Activated CD8-positive, alpha-beta T cell treated with anti-CD3 and anti-CD28 coated beads, Interleukin-2, amount 10 ng/mL, durations not matched to agents 7 days and 5 days (primary cell): ENCODE results near the gene GYPB. TPM values are rescaled to one million over a fixed set of nuclear protein-coding genes. Genes with fewer than 3 reads are reported as not detected.
"Not testable (repeated sequence)": the region's sequence is repeated elsewhere in the genome, so short reads cannot be mapped to it uniquely, and the experiment has no call there.

Experiments used
- ATAC-seq: fragments of 150-1000 bp; cut with Tn5 transposase; one replicate; pipeline ENCODE4 v1.10.0; 2021; ENCODE audit warnings: moderate library complexity
- CTCF ChIA-PET: fragments of 350-600 bp; sonication (Branson Sonifier 250); formaldehyde crosslinking; loops from one replicate; lab custom pipeline; 2021; ENCODE audit warnings: antibody characterized with exemption; lab: Charles Lee
- POLR2A ChIA-PET: fragments of 350-600 bp; sonication (Branson Sonifier 250); formaldehyde crosslinking; loops from one replicate; lab custom pipeline; 2021; ENCODE audit warnings: antibody characterized with exemption; lab: Charles Lee
- DNase-seq: peaks from one replicate; pipeline ENCODE4 v3.0.0-alpha.2; 2020
- H3K27ac Mint-ChIP-seq: one replicate; pipeline ENCODE4 v1.8.0; 2021; ENCODE audit warnings: mild to moderate bottlenecking, mixed read lengths
- H3K27me3 Mint-ChIP-seq: one replicate; pipeline ENCODE4 v1.8.0; 2021; ENCODE audit warnings: low read depth, mixed read lengths
- H3K36me3 Mint-ChIP-seq: one replicate; pipeline ENCODE4 v1.8.0; 2021; ENCODE audit warnings: low read depth, mixed read lengths
- H3K4me1 Mint-ChIP-seq: one replicate; pipeline ENCODE4 v1.8.0; 2021; ENCODE audit warnings: low read depth, mixed read lengths
- H3K4me3 Mint-ChIP-seq: one replicate; pipeline ENCODE4 v1.8.0; 2021; ENCODE audit warnings: mild to moderate bottlenecking, mixed read lengths
- H3K9me3 Mint-ChIP-seq: one replicate; pipeline ENCODE4 v1.8.0; 2022; ENCODE audit warnings: mixed read lengths; ENCODE audit not compliant: insufficient read depth
- total RNA-seq, 2 experiments: library from RNA; stranded (reverse); gene quantifications; one replicate each; pipeline ENCODE4 v1.2.3, GENCODE V29; 2021

The GYPB gene
- not detected for total RNA-seq

DNA sequence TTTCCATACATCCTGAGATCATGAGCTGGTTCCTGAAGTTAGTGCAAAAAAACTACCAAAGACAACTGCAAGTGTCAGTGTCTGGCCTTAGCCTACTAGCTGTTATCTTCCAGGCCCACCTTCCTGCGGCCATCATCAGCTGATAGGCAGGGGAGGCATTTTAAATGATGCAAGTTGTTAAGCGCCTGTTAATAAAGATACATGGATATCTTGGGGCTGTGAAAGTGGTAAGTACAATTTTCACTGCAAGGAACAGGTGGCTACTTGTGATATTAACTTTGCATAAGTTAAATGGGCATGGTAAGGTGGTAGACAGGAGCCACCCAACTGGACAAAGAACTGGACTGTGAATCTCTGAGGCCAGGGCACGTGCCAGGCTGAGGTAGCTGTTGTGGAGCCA lies at the start of gene GYPB:
Gene GYPB (minus strand): TSS at position 104 of the 400 bp plus-strand sequence. CDS start 93 bp downstream, at position 11.
- H3K4me3 Mint-ChIP-seq, H3K27ac Mint-ChIP-seq, H3K4me1 Mint-ChIP-seq, CTCF ChIA-PET, DNase-seq, POLR2A ChIA-PET, H3K27me3 Mint-ChIP-seq, H3K9me3 Mint-ChIP-seq, ATAC-seq, H3K36me3 Mint-ChIP-seq: not testable (repeated sequence)

DNA sequence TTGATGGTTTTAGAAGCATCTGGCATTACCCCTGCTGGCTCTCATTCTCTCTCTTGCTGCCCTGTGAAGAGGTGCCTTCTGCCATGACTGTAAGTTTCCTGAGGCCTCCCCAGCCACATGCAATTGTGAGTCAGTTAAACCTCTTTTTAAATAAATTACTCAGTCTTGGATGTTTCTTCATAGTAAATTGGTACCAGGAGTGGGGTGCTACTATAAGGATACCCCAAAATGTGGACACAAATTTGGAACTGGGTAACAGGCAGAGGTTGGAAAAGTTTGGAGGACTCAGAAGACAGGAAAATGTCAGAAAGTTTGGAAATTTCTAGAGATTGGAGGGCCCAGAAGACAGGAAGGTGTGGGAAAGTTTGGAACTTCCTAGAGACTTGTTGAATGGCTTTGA lies 42.4 kb upstream of the GYPB start:
- H3K27ac Mint-ChIP-seq, H3K36me3 Mint-ChIP-seq, DNase-seq, H3K4me1 Mint-ChIP-seq, ATAC-seq, H3K27me3 Mint-ChIP-seq, H3K4me3 Mint-ChIP-seq, POLR2A ChIA-PET, CTCF ChIA-PET: not testable (repeated sequence)
- peaks cover 12% of the 10 kb centered on the region for H3K9me3 Mint-ChIP-seq

DNA sequence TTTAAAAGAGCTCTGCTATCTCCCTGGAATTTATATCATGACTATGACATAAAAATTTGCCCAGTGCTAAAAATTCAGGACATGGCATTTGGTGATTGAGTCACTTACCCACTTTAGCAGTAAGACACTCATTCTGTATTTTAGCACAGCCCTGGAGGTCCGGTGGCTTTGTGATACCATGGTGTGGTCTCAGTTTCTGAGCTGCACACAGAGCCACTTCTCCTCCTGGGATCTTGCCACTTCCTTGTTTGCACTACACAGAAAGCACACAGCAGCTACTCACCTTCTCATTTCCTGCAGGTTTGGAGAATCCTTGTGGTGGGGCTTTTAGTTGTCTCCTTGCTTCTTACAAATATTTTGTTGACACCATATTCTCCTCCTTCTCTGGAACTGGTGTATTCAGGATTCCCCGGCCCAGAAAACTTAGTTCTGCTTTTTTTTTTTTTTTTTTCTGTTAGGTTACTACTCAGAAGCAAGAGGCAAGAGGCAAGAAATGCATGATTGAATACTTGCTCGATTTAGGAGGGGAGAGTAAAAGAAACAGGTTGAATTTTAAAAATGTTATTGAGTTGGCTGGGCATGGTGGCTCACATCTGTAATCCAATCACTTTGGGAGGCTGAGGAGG lies 41.2 kb upstream of the GYPB start:
- ATAC-seq, POLR2A ChIA-PET, H3K27me3 Mint-ChIP-seq, CTCF ChIA-PET, H3K4me1 Mint-ChIP-seq, H3K4me3 Mint-ChIP-seq, H3K36me3 Mint-ChIP-seq, H3K27ac Mint-ChIP-seq, DNase-seq: not testable (repeated sequence)
- H3K9me3 Mint-ChIP-seq, result peaks cover 12% of the 10 kb centered on the region

DNA sequence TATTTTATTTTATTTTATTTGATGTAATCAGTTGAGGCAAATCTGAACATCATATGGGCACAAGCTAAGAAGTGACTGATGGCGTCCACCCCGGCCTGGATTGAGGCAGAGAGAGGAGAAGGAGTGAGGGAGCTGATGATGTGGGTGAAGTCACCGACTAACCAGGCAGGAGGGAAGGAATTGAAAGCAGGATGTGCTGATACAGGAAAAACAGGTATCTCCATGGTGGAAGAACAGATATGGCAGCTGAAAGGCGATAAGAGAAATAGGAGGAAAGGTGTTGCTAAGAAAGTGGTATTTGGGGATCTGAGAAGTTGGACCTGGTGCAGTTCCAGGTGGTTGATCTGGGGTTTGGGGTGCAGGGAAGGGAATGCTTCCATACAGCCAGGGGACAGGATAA lies 37.6 kb upstream of the GYPB start:
- POLR2A ChIA-PET, result no interaction called here

DNA sequence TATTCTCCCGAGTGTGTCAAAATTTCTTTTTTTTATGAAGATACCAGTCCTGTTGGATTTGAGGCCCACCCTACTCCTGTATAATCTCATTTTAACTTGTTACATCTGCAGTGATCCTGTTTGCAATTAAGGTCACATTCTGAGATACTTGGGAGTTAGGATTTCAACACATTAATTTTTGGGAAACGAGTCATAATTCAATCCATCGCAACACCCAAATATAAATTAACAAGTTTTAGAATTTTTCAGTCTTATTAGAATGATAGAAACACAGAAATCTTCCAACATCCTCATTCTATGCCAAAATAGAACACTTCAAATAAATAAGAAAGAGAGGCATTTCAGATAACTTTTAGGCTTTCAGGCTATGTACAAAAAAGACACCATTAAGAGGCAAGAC lies 36.2 kb upstream of the GYPB start:
- H3K4me3 Mint-ChIP-seq, H3K4me1 Mint-ChIP-seq, DNase-seq, CTCF ChIA-PET, H3K27me3 Mint-ChIP-seq, H3K36me3 Mint-ChIP-seq, H3K9me3 Mint-ChIP-seq, H3K27ac Mint-ChIP-seq, POLR2A ChIA-PET, ATAC-seq: not testable (repeated sequence)

More for the DNA sequence above, 37.6 kb upstream of the GYPB start:
- Mint-ChIP-seq H3K27ac (no peak overlapping the region), H3K4me3 (no peak overlapping the region), H3K9me3 (peaks cover 10% of the 10 kb centered on the region), H3K36me3 (no peaks in the 10 kb centered on the region), H3K4me1 (no peaks in the 10 kb centered on the region), H3K27me3 (peaks cover 3% of the 10 kb centered on the region)
- CTCF ChIA-PET, result no interaction called here
- ATAC-seq (no peak), DNase-seq (no peak)

DNA sequence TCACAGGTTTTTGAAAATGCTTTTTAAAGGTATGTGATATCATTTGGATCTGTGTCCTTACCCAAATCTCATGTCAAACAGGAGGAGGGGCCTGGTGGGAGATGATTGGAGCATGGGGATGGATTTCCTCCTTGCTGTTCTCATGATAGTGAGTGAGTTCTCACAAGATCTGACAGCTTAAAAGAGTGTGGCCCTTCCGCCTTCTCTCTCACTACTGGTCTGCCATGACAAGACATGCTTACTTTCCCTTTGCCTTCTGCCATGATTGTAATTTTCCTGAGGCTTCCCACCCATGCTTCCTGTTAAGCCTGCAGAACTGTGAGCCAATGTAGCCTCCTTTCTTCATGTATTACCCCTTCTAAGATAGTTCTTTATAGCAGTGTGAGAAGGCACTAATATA lies 32.3 kb upstream of the GYPB start:
- H3K4me3 Mint-ChIP-seq, H3K4me1 Mint-ChIP-seq, H3K36me3 Mint-ChIP-seq: not testable (repeated sequence)

DNA sequence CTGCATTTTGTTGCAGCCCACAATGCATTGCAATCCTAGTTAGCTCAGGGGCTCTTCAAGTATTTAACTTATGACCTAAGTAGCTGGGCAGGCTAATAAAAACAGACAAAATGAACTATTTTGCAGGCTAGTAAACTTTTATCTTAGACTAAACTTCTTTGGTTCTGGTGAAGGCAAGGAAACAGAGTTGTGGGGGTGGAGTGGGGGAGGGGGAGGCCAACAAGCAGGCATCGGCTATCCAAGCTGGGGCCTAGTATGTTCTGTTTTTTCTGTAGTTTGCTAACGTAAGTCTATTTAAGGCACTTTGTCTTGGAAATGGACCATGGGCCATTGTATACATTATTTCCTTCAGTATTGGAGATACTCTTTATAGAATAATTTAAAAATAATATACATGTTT lies 31.5 kb upstream of the GYPB start:
- H3K4me1 Mint-ChIP-seq, H3K27me3 Mint-ChIP-seq, H3K9me3 Mint-ChIP-seq, ATAC-seq, DNase-seq, H3K4me3 Mint-ChIP-seq, CTCF ChIA-PET, H3K36me3 Mint-ChIP-seq, H3K27ac Mint-ChIP-seq, POLR2A ChIA-PET: not testable (repeated sequence)

More for the DNA sequence above, 32.3 kb upstream of the GYPB start:
- ATAC-seq, CTCF ChIA-PET, H3K9me3 Mint-ChIP-seq, POLR2A ChIA-PET, DNase-seq, H3K27ac Mint-ChIP-seq, H3K27me3 Mint-ChIP-seq: not testable (repeated sequence)

DNA sequence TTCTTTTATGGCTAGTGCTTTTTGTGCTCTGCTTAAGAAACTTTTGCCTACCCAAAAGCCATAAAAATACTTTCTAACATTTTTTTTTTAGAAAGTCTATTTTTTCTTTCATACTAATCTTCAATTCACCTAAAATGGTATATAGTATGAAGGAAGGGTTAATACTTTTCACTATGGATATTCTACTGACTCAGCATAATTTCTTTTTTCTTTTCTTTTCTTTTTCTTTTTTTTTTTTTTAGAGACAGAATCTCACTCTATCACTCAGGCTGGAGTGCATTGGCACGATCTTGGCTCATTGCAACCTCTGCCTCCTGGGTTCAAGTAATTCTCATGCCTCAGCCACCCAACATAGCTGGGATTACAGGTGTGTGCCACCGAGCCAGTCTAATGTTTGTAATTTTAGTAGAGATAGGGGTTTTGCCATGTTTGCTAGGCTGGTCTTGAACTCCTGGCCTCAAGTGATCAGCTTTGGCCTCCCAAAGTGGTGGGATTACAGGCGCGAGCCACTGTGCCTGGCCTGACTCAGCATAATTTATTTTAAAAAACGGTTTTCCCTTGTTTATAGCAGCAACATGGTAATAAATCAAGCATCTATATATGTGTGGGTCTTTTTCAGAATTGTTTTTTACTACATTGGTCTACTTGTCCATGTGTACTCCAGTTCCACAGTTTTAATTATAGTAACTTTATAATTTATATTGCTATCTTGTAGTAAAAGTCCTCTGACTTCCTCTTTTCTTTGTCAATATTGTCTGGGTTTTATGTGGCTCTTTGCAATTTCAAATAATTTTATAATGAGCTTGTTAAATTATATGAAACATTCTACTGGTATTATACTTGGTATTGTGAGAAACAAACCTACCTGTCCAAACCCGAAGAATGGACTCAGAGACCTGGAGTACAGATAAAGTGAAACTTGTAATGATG lies 30.6 kb upstream of the GYPB start:
- ATAC-seq, H3K4me1 Mint-ChIP-seq, DNase-seq, H3K27me3 Mint-ChIP-seq, H3K9me3 Mint-ChIP-seq, H3K36me3 Mint-ChIP-seq, CTCF ChIA-PET, H3K27ac Mint-ChIP-seq, H3K4me3 Mint-ChIP-seq, POLR2A ChIA-PET: not testable (repeated sequence)

DNA sequence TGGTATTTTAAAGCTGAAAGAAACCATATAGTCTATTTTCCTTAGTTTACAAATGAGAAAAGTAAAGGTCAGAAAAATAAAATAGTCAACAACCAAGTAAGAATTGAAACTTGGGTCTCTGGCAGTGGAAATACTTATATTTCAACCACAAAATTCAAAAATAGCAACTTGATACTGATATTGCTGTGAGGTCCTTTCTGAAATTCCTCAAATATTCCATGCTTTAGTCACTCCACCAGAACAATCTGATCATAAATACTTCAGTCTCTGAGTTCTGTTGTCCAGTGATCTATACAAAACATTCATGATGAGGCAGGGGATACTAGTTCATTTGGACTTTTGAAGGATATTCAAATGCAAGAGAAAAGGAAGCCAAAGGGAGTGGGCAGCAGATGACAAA lies 25.8 kb upstream of the GYPB start:
- H3K27ac Mint-ChIP-seq, H3K36me3 Mint-ChIP-seq, ATAC-seq, H3K4me3 Mint-ChIP-seq, H3K9me3 Mint-ChIP-seq, DNase-seq, POLR2A ChIA-PET, CTCF ChIA-PET, H3K4me1 Mint-ChIP-seq, H3K27me3 Mint-ChIP-seq: not testable (repeated sequence)

DNA sequence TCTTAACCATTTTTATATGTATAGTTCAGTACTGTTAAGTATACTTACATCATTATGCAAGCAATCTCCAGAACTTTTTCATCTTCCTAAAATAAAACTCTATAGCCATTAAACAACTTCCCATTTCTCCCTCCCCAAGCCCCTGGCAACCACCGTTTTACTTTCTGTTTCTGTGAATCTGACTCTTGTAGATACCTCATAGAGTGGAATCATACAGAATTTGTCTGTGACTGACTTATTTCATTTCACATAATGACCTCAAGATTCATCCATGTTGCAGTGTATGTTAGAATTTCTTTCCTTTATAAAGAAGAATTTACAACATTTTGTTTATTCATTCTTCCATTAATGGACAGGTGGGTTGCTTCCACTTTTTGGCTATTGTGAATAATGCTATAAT lies 13.4 kb upstream of the GYPB start:
- POLR2A ChIA-PET, H3K9me3 Mint-ChIP-seq, H3K27me3 Mint-ChIP-seq, ATAC-seq, H3K4me1 Mint-ChIP-seq, H3K36me3 Mint-ChIP-seq, DNase-seq, CTCF ChIA-PET, H3K4me3 Mint-ChIP-seq, H3K27ac Mint-ChIP-seq: not testable (repeated sequence)

DNA sequence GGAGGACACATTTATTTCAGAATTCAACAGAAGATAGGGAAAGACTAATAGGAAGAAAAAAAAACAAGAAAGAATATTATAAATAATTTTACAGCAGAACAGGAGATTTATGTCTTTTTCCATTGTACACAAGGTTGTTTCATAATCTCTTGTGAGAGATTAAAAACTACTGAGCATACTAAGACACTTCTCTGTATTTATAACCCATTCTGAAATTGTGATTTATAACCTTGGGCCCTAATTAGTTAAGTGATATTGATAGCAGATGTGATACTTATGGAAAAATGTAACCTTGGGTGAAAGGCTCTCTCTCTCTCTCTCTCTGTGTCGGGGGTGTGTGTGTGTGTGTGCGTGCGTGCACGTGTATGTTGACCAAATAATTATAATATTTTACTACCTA lies 12.7 kb upstream of the GYPB start:
- CTCF ChIA-PET, H3K4me1 Mint-ChIP-seq, H3K27ac Mint-ChIP-seq, H3K4me3 Mint-ChIP-seq, POLR2A ChIA-PET, H3K9me3 Mint-ChIP-seq, H3K27me3 Mint-ChIP-seq, ATAC-seq, H3K36me3 Mint-ChIP-seq, DNase-seq: not testable (repeated sequence)

DNA sequence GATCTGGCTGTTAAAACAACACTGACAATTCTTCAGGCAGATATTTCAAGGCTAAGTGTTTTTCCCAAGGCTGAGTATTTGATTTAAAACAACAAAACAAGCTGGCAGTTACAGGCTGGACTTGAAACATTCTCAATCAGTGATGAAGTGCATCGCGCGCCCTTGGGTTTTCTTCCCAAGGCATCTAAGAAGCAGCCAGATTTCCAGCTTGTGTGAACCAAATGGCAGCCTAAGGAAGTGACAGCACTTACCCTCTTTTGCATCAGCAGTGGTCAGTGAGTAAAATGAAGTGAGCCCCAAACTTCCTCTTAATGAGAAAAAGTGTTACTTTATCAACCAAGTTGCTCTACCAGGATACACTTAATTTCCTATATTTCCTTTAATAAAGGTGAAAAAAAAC lies 12.2 kb upstream of the GYPB start:
- H3K27me3 Mint-ChIP-seq, H3K9me3 Mint-ChIP-seq, POLR2A ChIA-PET, H3K4me3 Mint-ChIP-seq, H3K27ac Mint-ChIP-seq, ATAC-seq, H3K4me1 Mint-ChIP-seq, CTCF ChIA-PET, DNase-seq, H3K36me3 Mint-ChIP-seq: not testable (repeated sequence)
